HG03575 (cell line): Measurements from ENCODE around the gene TEFM.
"Not testable (repeated sequence)": the region's sequence is repeated elsewhere in the genome, so short reads cannot be mapped to it uniquely, and the experiment has no call there.

ENCODE experiments used
- ATAC-seq: cut with Tn5 transposase; IDR thresholded peaks from one replicate; pipeline ENCODE4 v1.9.1; 2021; ENCODE audit not compliant: unreplicated experiment, insufficient number of reproducible peaks, low FRiP score; ENCODE audit errors: extremely low read depth

Gene TEFM, protein sequence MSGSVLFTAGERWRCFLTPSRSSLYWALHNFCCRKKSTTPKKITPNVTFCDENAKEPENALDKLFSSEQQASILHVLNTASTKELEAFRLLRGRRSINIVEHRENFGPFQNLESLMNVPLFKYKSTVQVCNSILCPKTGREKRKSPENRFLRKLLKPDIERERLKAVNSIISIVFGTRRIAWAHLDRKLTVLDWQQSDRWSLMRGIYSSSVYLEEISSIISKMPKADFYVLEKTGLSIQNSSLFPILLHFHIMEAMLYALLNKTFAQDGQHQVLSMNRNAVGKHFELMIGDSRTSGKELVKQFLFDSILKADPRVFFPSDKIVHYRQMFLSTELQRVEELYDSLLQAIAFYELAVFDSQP

DNA sequence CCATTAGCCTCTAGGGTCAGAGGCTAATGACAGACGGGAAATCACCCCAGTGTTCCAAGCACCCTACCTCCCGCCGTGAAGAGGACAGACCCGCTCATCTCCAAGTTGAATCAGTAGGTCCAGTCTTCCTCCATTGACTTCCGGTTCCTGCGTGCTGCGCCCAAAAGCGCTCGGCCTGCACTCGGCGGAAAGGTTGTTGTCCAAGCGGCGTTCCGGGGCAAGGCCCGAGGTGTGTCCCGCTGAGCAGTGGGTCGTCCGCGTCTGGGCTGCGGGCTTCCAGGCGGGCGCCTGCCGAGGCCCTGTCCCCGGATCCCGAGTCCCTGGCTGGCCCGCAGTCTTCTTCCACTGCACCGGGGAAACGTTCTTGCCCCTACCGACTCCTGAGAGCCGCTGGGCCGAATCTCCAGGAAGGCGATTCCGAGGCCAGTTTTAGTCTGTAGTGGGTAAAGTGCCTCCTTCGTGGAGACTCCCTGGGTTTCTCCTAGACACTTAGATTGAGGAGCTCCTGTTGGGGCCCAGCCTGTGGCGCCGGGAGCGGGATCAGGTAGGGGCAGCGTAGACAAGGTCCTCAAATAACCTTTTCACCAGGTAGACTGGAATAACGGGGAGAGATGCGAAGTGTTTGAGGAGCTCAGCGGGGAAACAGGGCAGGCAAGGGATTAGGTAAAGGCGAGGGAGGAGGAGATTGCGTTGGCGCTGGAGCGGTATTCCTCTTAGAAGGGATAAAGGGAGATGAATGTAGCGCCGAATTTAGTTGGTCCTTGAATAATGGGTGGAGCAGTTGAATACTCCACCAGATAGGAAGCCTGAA, at the start of gene TEFM:
TSS of gene TEFM (minus strand) at position 138 of the 811 bp plus-strand sequence. CDS start at position 98, 40 bp downstream.
- no peak for ATAC-seq

DNA sequence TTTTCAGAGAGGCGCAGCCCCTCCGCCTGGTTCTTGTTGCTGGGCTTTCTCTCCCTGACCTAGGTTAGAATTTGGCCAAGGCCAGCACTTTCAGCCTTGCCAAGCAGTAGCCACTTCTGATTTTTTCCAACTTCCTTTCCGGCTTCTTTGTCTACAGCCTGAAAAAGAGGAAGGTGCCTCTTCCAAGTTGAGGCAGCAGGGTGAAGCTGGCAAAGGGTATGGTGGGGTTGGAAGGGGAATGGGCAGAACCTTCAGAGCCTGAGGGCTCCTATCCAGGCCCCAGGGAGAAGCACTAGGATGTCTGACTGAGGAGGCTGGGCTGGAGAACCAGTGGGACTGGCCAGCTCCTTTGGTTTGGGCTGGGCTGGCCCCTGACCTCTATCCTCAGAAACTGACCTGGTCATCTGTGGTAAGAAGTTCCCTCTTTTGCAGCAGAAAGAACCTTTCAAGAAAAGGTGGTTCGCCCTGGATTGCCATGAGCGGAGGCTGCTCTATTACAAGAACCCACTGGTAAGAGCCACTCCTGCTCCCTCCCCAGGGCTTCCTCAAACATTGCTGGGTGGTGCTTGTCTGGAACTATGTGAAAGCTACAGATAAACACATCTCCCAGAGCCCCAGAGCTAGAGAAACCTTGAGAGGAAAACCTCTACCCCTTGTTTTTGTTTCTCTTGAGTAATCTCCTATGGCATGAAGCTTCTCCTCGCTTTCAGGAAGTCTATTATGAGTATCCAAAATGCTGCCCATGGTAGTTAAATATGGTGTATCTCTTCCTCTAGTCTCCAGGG, 48.2 kb upstream of the TEFM start:
- ATAC-seq = no peak

DNA sequence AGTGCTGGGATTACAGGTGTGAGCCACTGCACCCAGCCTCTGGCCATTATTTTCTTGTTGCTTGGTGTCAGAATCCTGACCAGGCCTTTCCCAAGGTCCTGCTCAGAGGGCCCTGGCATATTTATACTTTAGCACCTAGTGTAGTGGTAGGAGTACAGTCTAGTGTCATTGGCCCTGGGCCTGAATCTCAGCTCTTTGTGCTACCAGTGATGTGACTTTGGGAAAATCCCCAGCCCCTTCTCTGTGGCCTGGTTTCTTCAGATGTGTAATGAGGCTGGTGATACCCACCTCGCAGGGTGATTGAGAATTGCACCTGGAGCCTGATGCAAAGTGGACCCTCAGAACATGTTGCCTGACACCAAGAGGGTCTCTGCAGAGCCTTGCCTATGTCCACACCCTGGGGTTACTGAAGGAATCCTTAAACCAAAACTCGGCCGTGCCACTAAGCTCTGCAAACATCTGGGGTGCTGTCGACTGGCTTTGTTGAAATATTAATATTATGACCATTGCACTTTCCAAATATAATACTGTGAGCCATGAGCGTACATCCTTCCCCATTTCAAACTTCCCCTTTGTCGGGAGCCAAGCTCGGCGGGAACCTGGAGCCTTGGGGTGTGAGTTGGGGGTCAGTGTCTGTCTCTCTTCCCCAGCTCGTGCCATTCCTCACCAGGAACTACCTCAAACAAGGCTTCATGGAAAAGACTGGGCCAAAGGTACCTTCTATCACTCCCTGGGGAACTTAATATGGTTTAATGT, 46.8 kb upstream of the TEFM start:
- ATAC-seq = no peak

GRCh38 chr17:30950669-30951399, 44.8 kb upstream of the TEFM start:
- no peak for ATAC-seq

- no peak for ATAC-seq
Measured at GRCh38 chr17:30950189-30950588, 44.2 kb upstream of the TEFM start.

DNA sequence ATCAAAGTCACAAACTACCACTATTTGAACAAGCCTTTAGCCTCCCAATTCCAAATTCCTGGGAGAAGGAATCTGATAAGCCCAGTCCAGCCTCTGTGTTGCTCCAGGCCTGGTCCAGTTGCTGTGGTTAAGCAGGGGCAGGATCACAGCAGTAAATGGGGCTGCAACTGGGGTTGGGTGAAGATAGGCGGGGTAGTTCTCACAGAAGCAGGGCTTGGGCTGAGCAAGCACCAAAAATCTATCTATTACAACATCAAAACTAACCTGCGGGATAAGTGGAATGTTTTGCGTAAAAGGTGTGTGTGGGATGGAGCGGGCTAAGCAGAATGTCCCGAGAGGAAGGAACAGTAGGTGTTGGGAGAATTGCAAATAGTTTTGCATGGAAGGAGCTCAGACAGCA, 41.8 kb upstream of the TEFM start:
- ATAC-seq = no peak

GRCh38 chr17:30942308-30943079, 36.5 kb upstream of the TEFM start:
- no peak for ATAC-seq

GRCh38 chr17:30939051-30939689, 33.1 kb upstream of the TEFM start:
- no peak for ATAC-seq

- no peak for ATAC-seq
Measured at GRCh38 chr17:30933966-30934365, 27.9 kb upstream of the TEFM start.

DNA sequence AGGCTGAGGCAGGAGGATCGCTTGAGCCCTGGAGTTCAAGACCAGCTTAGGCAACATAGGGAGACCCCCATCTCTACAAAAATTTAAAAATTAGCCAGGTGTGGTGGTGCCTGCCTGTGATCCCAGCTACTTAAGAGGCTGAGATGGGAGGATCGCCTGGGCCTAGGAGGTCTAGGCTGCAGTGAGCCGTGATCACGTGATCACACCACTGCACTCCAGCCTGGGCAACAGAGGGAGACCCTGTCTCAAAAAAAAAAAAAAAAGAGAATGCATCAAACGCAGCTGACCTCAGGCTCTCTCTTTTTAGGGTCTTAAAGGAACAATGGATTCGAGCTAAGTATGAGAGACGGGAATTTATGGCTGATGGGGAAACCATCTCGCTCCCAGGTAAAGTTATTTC, 25.5 kb upstream of the TEFM start:
- ATAC-seq = not testable (repeated sequence)

- no peak for ATAC-seq
Measured at GRCh38 chr17:30930495-30930894, 24.5 kb upstream of the TEFM start.

DNA sequence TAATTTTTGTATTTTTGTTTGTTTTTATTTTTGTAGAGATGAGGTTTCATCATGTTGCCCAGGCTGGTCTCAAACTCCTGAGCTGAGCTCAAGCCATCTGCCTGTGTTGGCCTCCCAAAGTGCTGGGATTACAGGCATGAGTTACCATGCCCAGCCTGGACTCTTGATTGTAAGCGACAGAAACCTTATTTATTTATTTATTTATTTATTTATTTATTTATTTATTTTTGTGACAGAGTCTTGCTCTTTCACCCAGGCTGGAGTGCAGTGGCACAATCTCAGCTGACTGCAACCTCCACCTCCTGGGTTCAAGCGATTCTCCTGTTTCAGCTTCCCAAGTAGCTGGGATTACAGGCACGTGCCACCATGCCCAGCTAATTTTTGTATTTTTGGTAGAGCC, 23.8 kb upstream of the TEFM start:
- ATAC-seq = not testable (repeated sequence)

GRCh38 chr17:30929081-30929633, 23.1 kb upstream of the TEFM start:
- no peak for ATAC-seq

GRCh38 chr17:30928584-30928983, 22.5 kb upstream of the TEFM start:
- ATAC-seq = no peak

GRCh38 chr17:30927756-30928155, 21.7 kb upstream of the TEFM start:
- ATAC-seq = no peak

GRCh38 chr17:30926516-30926915, 20.5 kb upstream of the TEFM start:
- ATAC-seq = no peak

DNA sequence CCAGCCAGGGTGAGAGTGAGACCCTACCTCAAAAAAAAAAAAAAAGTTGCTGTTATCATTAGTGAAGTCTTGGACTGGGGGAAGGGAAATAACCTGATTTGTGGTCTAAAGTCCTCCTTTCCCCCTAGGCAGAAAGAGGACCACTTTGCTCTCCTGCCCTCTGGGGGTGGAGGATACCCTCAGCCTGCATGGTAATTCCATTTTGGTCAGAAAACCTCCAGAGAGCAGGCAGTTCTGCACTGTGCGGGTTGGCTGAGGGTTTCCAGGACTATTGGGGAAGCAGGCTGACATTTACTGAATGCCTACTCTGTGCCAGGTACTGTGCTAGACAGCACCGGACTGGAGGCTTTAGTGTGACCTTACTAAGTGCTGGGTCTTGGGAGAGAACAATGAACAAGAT, 18.3 kb upstream of the TEFM start:
- ATAC-seq = no peak
